Islet of Langerhans (tissue), 1 donor: Measurements from ENCODE around the gene PEA15.

Source experiments
- FAIRE-seq: peaks from one replicate; lab custom pipeline; 2011; peaks lifted over from hg19 to GRCh38; lab: Jason Lieb, UNC

Gene PEA15

GRCh38 chr1:160205242-160206035 lies at the start of gene PEA15:
PEA15 (plus strand) TSS chr1:160205384; CDS start chr1:160211545, 6,161 bp downstream.
- no peak for FAIRE-seq

GRCh38 chr1:160156361-160156760 lies 48.8 kb upstream of the PEA15 start:
- FAIRE-seq, result no peak

- no peak for FAIRE-seq
Observed at GRCh38 chr1:160157174-160157573, 48.0 kb upstream of the PEA15 start.

- FAIRE-seq, result no peak
Observed at GRCh38 chr1:160158031-160158430, 47.2 kb upstream of the PEA15 start.

- no peak for FAIRE-seq
Observed at GRCh38 chr1:160158534-160158933, 46.6 kb upstream of the PEA15 start.

- no peak for FAIRE-seq
Observed at GRCh38 chr1:160159846-160160245, 45.3 kb upstream of the PEA15 start.

- no peak for FAIRE-seq
Observed at GRCh38 chr1:160161965-160162705, 43.0 kb upstream of the PEA15 start.

- no peak for FAIRE-seq
Observed at GRCh38 chr1:160162931-160163330, 42.3 kb upstream of the PEA15 start.

- FAIRE-seq, result no peak
Observed at GRCh38 chr1:160163615-160164014, 41.6 kb upstream of the PEA15 start.

GRCh38 chr1:160164121-160164520 lies 41.1 kb upstream of the PEA15 start:
- FAIRE-seq, result no peak

- FAIRE-seq, result no peak
Observed at GRCh38 chr1:160166166-160166868, 38.9 kb upstream of the PEA15 start.

GRCh38 chr1:160167056-160167455 lies 38.1 kb upstream of the PEA15 start:
- no peak for FAIRE-seq

GRCh38 chr1:160167580-160167979 lies 37.6 kb upstream of the PEA15 start:
- FAIRE-seq, result no peak

GRCh38 chr1:160168016-160168415 lies 37.2 kb upstream of the PEA15 start:
- no peak for FAIRE-seq

- no peak for FAIRE-seq
Observed at GRCh38 chr1:160168609-160169369, 36.4 kb upstream of the PEA15 start.

GRCh38 chr1:160169553-160170399 lies 35.4 kb upstream of the PEA15 start:
- FAIRE-seq, result no peak

GRCh38 chr1:160171354-160171753 lies 33.8 kb upstream of the PEA15 start:
- no peak for FAIRE-seq

GRCh38 chr1:160171980-160172379 lies 33.2 kb upstream of the PEA15 start:
- no peak for FAIRE-seq

GRCh38 chr1:160177231-160177630 lies 28.0 kb upstream of the PEA15 start:
- FAIRE-seq, result no peak

GRCh38 chr1:160177667-160178066 lies 27.5 kb upstream of the PEA15 start:
- no peak for FAIRE-seq

GRCh38 chr1:160178731-160179130 lies 26.5 kb upstream of the PEA15 start:
- no peak for FAIRE-seq
